GM12878 (cell line): ENCODE data around the gene CPLX1.

Source experiments
- HCFC1 ChIP-seq: fragments of 150-350 bp; IDR thresholded peaks from 2 replicates; pipeline ENCODE4 v1.6.1; 2014; ENCODE audit warnings: low read length
- POLR2A ChIP-seq: IDR thresholded peaks from 2 replicates; pipeline ENCODE4 v1.6.1; 2011; ENCODE audit warnings: low read depth, mild to moderate bottlenecking, low read length
- SIX5 ChIP-seq: IDR thresholded peaks from 2 replicates; pipeline ENCODE4 v1.6.1; 2011; ENCODE audit warnings: mild to moderate bottlenecking, low read depth, low read length, moderate library complexity; ENCODE audit not compliant: severe bottlenecking
- TF ChIP-seq, protein P1 (sequence below), 3 experiments: IDR thresholded peaks in 2 of 3; conservative IDR thresholded peaks in 1 of 3; 2 replicates each; pipeline ENCODE4 v1.5.1; 2011; ENCODE audit warnings: low read depth in 3 of 3, low read length in 3 of 3, mild to moderate bottlenecking in 3 of 3, control low read depth in 2 of 3, moderate library complexity in 2 of 3, inconsistent platforms in 1 of 3, mixed read lengths in 1 of 3; ENCODE audit not compliant: control insufficient read depth in 2 of 3, insufficient read depth in 1 of 3; ENCODE audit errors: extremely low read depth in 1 of 3

DNA sequence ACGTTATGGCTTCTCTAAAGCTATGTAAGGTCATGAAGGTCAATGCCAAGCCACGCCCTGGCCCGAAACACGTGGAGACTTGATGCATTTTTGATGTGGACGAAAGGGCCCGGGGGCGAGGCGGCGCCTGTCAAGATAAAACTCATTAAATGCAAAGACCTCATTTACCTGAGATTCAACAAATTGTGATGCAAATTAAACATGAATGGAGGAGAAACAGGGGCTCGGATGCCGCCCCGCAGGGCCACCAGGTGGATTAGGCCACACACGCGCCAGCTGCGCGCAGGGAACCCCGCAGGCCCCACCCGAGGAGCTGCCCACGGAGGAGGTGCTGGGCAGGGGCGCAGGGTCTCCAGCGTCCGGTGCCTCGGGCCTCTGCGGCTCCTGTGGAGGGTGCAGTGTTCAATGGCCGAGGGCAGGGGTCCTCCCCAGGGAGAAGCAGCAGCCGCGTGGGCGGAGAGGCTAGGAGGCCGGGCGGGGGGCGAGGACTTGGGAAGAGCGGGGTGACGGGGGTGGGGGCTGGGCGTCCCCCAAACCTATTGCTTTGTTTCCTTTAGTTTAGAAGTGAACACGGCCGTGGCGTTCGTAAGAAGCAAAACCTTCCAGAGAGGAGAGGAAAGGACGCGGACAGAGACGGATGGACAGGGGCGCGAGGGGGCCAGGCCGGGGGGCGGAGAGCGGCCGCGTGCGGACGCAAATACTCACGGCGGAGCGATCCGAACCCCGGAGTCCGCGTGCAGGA lies 40.4 kb downstream of the CPLX1 start:
- TF ChIP-seq, protein P1, sequence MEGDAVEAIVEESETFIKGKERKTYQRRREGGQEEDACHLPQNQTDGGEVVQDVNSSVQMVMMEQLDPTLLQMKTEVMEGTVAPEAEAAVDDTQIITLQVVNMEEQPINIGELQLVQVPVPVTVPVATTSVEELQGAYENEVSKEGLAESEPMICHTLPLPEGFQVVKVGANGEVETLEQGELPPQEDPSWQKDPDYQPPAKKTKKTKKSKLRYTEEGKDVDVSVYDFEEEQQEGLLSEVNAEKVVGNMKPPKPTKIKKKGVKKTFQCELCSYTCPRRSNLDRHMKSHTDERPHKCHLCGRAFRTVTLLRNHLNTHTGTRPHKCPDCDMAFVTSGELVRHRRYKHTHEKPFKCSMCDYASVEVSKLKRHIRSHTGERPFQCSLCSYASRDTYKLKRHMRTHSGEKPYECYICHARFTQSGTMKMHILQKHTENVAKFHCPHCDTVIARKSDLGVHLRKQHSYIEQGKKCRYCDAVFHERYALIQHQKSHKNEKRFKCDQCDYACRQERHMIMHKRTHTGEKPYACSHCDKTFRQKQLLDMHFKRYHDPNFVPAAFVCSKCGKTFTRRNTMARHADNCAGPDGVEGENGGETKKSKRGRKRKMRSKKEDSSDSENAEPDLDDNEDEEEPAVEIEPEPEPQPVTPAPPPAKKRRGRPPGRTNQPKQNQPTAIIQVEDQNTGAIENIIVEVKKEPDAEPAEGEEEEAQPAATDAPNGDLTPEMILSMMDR (IDR thresholded peaks at IDR 0.05 in 2 of 3, conservative IDR thresholded peaks at IDR 0.05 in 1 of 3; ENCODE audit: control insufficient read depth in 2 of 3, extremely low read depth in 1 of 3, insufficient read depth in 1 of 3, low read depth in 3 of 3, low read length in 3 of 3), result no peak
- no peak for TF ChIP-seq SIX5
- no peak for TF ChIP-seq POLR2A
- TF ChIP-seq HCFC1, result no peak
